K562 (cell line): ENCODE measurements around the gene ZNF687. TPM values are rescaled to one million over a fixed set of nuclear protein-coding genes. Genes with fewer than 3 reads are reported as not detected.
A peak's percentile ranks its signal among the peaks of the same experiment; 100 is the strongest.

Experiments
- ARID2 ChIP-seq: fragments of 450-650 bp; IDR thresholded peaks from 2 replicates; pipeline ENCODE4 v1.6.1; 2017; ENCODE audit warnings: antibody characterized with exemption, mild to moderate bottlenecking
- CREB1 ChIP-seq, 2 experiments: sonication (generic) in 1 of 2; formaldehyde crosslinking in 1 of 2; IDR thresholded peaks; 2 replicates each; pipeline versions ENCODE4 v1.6.1 to v1.8.0; 2012 to 2022; ENCODE audit warnings: inconsistent platforms in 1 of 2, mild to moderate bottlenecking in 1 of 2, missing genetic modification reagents in 1 of 2, moderate library complexity in 1 of 2
- CREM ChIP-seq: IDR thresholded peaks from 2 replicates; pipeline ENCODE4 v1.6.1; 2014; ENCODE audit warnings: antibody characterized with exemption, low read depth
- JUND ChIP-seq, 2 experiments: IDR thresholded peaks; 2 replicates in 1 of 2; 3 replicates in 1 of 2; pipeline ENCODE4 v1.6.1; 2011; ENCODE audit warnings: borderline replicate concordance in 2 of 2, low read depth in 2 of 2, low read length in 2 of 2, improper control_type of control experiment in 1 of 2, missing biosample characterization in 1 of 2, missing genetic modification characterization in 1 of 2, missing genetic modification reagents in 1 of 2
- MAFK ChIP-seq: IDR thresholded peaks from 2 replicates; pipeline ENCODE4 v1.6.1; 2011; ENCODE audit warnings: low read length, improper control_type of control experiment
- MTF1 ChIP-seq: fragments of 250-450 bp; sonication (Bioruptor Pico); IDR thresholded peaks from 2 replicates; pipeline ENCODE4 v1.9.0; 2021; ENCODE audit warnings: moderate library complexity, mild to moderate bottlenecking, inconsistent platforms, borderline replicate concordance
- POLR2G ChIP-seq: fragments of 200-400 bp; formaldehyde crosslinking; IDR thresholded peaks from 2 replicates; pipeline ENCODE4 v1.6.1; 2017; ENCODE audit warnings: low read depth, mild to moderate bottlenecking, antibody characterized with exemption, low read length, moderate library complexity
- RAD21 ChIP-seq, 2 experiments: fragments of 250-450 bp in 1 of 2; fragments of 450-650 bp in 1 of 2; sonication (Bioruptor Pico) in 1 of 2; formaldehyde crosslinking in 1 of 2; IDR thresholded peaks in 1 of 2; conservative IDR thresholded peaks in 1 of 2; 2 replicates each; pipeline versions ENCODE4 v1.4.0 to v1.8.0; 2020 to 2022; ENCODE audit warnings: mild to moderate bottlenecking in 2 of 2, moderate library complexity in 1 of 2
- RCOR1 ChIP-seq, 2 experiments: IDR thresholded peaks; 2 replicates each; pipeline ENCODE4 v1.6.1; 2012; ENCODE audit warnings: low read depth in 2 of 2, low read length in 2 of 2, borderline replicate concordance in 1 of 2, improper control_type of control experiment in 1 of 2
- TBP ChIP-seq: optimal IDR thresholded peaks from 2 replicates; pipeline ENCODE3; 2011; ENCODE audit warnings: low read depth, low read length, improper control_type of control experiment
- ZC3H11A ChIP-seq: IDR thresholded peaks from 2 replicates; pipeline ENCODE4 v1.6.1; 2012; ENCODE audit warnings: low read depth, low read length, improper control_type of control experiment
- ZNF384 ChIP-seq: IDR thresholded peaks from 2 replicates; pipeline ENCODE4 v1.6.1; 2012; ENCODE audit warnings: low read depth, low read length, improper control_type of control experiment
- polyA plus RNA-seq, 8 experiments: library from polyadenylated mRNA; depleted of rRNA in 4 of 8; stranded (reverse) in 5 of 8; unstranded in 3 of 8; fragments of >200 nt; fragmentation: Nextera tagmentation in 2 of 8; fragmentation: Illumina TruSeq in 1 of 8; extraction: Ambion mirVana in 2 of 8; extraction: Trizol in 1 of 8; gene quantifications; 2 replicates each; pipeline versions ENCODE4 v1.2.1 to v1.2.3, GENCODE V29; 2011 to 2014; ENCODE audit warnings: inconsistent platforms in 1 of 8, missing spikeins in 1 of 8
- total RNA-seq, 7 experiments: library from RNA; depleted of rRNA in 6 of 7; stranded (reverse); fragments of >200 nt in 6 of 7; fragmentation: Illumina TruSeq in 2 of 7; extraction: Trizol in 2 of 7; gene quantifications; 2 replicates each; pipeline versions ENCODE4 v1.2.1 to v1.2.3, GENCODE V29; 2011 to 2021; ENCODE audit warnings: low replicate concordance in 1 of 7
- TF ChIP-seq, protein P1 (sequence below): fragments of 450-650 bp; IDR thresholded peaks from 2 replicates; pipeline ENCODE4 v1.6.1; 2016; ENCODE audit warnings: low read depth, mild to moderate bottlenecking, moderate library complexity
- TF ChIP-seq, protein P2 (sequence below): fragments of 200-800 bp; sonication (Bioruptor generic); IDR thresholded peaks from 2 replicates; pipeline ENCODE4 v1.6.1; 2016; ENCODE audit warnings: missing genetic modification characterization, missing compliant biosample characterization
- TF ChIP-seq, protein P3 (sequence below), 3 experiments: IDR thresholded peaks in 2 of 3; conservative IDR thresholded peaks in 1 of 3; 2 replicates each; pipeline ENCODE4 v1.5.1; 2011 to 2012; ENCODE audit warnings: low read length in 3 of 3, mild to moderate bottlenecking in 3 of 3, control low read depth in 2 of 3, improper control_type of control experiment in 1 of 3, inconsistent platforms in 1 of 3, low read depth in 1 of 3, mixed read lengths in 1 of 3, moderate library complexity in 1 of 3; ENCODE audit not compliant: insufficient read depth in 2 of 3
- TF ChIP-seq, protein P4 (sequence below): sonication (generic); formaldehyde crosslinking; IDR thresholded peaks from 2 replicates; pipeline ENCODE4 v1.9.0; 2022; ENCODE audit warnings: mild to moderate bottlenecking, missing genetic modification reagents

Gene ZNF687
- total and polyA plus RNA-seq, 9 of the 15 experiments (the other 6 are each of a cell fraction or from before 2014, with no cell fraction given), result 0.13 to 26.4 (median 10.6) TPM

DNA sequence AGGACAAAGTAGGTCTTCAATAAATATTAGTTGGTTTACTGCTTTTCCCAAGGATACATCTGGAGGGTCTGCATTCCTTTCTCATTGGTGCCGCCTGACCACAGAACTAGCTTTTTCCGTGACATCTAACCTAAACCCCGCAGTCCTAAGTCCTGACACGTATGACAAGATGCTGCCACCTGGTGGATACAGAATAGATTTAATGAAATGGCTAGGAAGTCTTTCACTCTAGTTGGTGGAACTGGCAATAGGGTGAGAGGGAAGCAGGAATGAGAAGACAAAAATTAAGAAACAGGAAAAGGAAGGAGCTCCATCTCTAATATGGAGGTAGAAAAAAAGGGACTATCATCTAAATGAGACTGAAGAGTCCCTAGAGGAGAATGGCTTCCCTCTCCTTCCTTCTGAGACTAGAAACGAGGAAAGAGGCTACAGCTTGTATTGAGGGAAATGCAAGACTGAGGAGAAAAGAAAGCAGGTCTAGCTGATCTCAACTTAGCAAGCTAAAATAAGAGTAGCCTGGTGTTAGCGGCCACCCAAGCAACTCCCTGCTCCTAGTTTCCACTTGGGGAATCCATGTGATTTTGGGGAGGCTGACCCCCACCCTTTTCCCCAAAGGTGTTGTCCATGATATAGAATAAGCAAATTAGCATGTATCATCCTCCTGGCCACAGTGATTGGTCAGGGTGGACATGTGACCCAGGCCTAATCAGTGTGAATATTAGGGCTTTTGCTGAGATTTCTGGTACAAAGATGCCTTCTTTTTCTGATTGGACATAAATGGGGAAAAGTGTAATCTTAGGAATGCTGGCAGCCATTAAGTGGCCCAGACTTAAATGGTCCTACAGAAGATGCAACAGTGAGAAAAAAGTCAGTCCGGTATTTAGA lies 59.0 kb downstream of the ZNF687 start (continued):
- TF ChIP-seq RAD21 (CRISPR knock-in tag; conservative IDR thresholded peaks at IDR 0.05 in 1 of 2, IDR thresholded peaks at IDR 0.05 in 1 of 2) (peak; percentile 91 to 93), JUND (IDR thresholded peaks at IDR 0.05; ENCODE audit: borderline replicate concordance, low read depth, low read length) (peak; percentile 28; the same call in 1 of the 2 replicates), JUND (tag; IDR thresholded peaks at IDR 0.05; ENCODE audit: borderline replicate concordance, low read depth, low read length) (no peak; the same call in 2 of the 3 replicates), TBP (no peak), CREM (peak; percentile 74), RCOR1 (IDR thresholded peaks at IDR 0.05; ENCODE audit: borderline replicate concordance in 1 of 2, low read depth in 2 of 2, low read length in 2 of 2) (peak in 1 of 2 experiments; percentile 54; a peak in 2 of 4 replicates), ARID2 (peak; percentile 78; the same call in 1 of the 2 replicates), MAFK (0 out of 2 replicates have a peak, but pooled peaks have one; percentile 9), MTF1 (CRISPR knock-in tag) (no peak), CREB1 (IDR thresholded peaks at IDR 0.05) (no peak), CREB1 (CRISPR knock-in tag; IDR thresholded peaks at IDR 0.05) (peak; percentile 59; the same call in 1 of the 2 replicates), POLR2G (no peak), ZNF384 (peak; percentile 20; the same call in 1 of the 2 replicates), ZC3H11A (no peak)
- TF ChIP-seq, protein P1, sequence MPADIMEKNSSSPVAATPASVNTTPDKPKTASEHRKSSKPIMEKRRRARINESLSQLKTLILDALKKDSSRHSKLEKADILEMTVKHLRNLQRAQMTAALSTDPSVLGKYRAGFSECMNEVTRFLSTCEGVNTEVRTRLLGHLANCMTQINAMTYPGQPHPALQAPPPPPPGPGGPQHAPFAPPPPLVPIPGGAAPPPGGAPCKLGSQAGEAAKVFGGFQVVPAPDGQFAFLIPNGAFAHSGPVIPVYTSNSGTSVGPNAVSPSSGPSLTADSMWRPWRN, result no peak
- TF ChIP-seq, protein P2, sequence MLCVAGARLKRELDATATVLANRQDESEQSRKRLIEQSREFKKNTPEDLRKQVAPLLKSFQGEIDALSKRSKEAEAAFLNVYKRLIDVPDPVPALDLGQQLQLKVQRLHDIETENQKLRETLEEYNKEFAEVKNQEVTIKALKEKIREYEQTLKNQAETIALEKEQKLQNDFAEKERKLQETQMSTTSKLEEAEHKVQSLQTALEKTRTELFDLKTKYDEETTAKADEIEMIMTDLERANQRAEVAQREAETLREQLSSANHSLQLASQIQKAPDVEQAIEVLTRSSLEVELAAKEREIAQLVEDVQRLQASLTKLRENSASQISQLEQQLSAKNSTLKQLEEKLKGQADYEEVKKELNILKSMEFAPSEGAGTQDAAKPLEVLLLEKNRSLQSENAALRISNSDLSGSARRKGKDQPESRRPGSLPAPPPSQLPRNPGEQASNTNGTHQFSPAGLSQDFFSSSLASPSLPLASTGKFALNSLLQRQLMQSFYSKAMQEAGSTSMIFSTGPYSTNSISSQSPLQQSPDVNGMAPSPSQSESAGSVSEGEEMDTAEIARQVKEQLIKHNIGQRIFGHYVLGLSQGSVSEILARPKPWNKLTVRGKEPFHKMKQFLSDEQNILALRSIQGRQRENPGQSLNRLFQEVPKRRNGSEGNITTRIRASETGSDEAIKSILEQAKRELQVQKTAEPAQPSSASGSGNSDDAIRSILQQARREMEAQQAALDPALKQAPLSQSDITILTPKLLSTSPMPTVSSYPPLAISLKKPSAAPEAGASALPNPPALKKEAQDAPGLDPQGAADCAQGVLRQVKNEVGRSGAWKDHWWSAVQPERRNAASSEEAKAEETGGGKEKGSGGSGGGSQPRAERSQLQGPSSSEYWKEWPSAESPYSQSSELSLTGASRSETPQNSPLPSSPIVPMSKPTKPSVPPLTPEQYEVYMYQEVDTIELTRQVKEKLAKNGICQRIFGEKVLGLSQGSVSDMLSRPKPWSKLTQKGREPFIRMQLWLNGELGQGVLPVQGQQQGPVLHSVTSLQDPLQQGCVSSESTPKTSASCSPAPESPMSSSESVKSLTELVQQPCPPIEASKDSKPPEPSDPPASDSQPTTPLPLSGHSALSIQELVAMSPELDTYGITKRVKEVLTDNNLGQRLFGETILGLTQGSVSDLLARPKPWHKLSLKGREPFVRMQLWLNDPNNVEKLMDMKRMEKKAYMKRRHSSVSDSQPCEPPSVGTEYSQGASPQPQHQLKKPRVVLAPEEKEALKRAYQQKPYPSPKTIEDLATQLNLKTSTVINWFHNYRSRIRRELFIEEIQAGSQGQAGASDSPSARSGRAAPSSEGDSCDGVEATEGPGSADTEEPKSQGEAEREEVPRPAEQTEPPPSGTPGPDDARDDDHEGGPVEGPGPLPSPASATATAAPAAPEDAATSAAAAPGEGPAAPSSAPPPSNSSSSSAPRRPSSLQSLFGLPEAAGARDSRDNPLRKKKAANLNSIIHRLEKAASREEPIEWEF (CRISPR knock-in tag), result no peak
- TF ChIP-seq, protein P3, sequence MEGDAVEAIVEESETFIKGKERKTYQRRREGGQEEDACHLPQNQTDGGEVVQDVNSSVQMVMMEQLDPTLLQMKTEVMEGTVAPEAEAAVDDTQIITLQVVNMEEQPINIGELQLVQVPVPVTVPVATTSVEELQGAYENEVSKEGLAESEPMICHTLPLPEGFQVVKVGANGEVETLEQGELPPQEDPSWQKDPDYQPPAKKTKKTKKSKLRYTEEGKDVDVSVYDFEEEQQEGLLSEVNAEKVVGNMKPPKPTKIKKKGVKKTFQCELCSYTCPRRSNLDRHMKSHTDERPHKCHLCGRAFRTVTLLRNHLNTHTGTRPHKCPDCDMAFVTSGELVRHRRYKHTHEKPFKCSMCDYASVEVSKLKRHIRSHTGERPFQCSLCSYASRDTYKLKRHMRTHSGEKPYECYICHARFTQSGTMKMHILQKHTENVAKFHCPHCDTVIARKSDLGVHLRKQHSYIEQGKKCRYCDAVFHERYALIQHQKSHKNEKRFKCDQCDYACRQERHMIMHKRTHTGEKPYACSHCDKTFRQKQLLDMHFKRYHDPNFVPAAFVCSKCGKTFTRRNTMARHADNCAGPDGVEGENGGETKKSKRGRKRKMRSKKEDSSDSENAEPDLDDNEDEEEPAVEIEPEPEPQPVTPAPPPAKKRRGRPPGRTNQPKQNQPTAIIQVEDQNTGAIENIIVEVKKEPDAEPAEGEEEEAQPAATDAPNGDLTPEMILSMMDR (IDR thresholded peaks at IDR 0.05 in 2 of 3, conservative IDR thresholded peaks at IDR 0.05 in 1 of 3; ENCODE audit: insufficient read depth in 2 of 3, low read depth in 1 of 3, low read length in 3 of 3), result peak; percentile 73 to 87 (median 75)
- TF ChIP-seq, protein P4, sequence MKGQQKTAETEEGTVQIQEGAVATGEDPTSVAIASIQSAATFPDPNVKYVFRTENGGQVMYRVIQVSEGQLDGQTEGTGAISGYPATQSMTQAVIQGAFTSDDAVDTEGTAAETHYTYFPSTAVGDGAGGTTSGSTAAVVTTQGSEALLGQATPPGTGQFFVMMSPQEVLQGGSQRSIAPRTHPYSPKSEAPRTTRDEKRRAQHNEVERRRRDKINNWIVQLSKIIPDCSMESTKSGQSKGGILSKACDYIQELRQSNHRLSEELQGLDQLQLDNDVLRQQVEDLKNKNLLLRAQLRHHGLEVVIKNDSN (CRISPR knock-in tag), result peak; percentile 91
